GM23248 (cell line): Measurements from ENCODE around the gene ZNF438. TPM values are rescaled to one million over a fixed set of nuclear protein-coding genes. Genes with fewer than 3 reads are reported as not detected.

ENCODE experiments used
- DNase-seq: peaks from one replicate; pipeline ENCODE4 v3.0.0-alpha.2; 2015
- H2AFZ ChIP-seq: fragments of 200-600 bp; sonication (generic); 2 replicates; pipeline ENCODE4 v1.6.1; 2016; ENCODE audit warnings: antibody characterized with exemption
- H3F3A ChIP-seq: fragments of 200-600 bp; sonication (generic); 2 replicates; pipeline ENCODE4 v1.6.1; 2016; ENCODE audit warnings: mild to moderate bottlenecking, antibody characterized with exemption, mixed run types; ENCODE audit not compliant: insufficient read depth
- H3K27ac ChIP-seq: fragments of 200-600 bp; sonication (generic); 2 replicates; pipeline ENCODE4 v1.5.1; 2016; ENCODE audit warnings: mild to moderate bottlenecking
- H3K27me3 ChIP-seq: fragments of 200-600 bp; sonication (generic); replicated peaks from 2 replicates; pipeline ENCODE4 v1.6.1; 2016; ENCODE audit warnings: mild to moderate bottlenecking; ENCODE audit not compliant: insufficient read depth
- H3K36me3 ChIP-seq: fragments of 200-600 bp; sonication (generic); 2 replicates; pipeline ENCODE4 v1.6.1; 2016; ENCODE audit warnings: low read depth, mild to moderate bottlenecking
- H3K4me1 ChIP-seq: fragments of 200-600 bp; sonication (generic); 2 replicates; pipeline ENCODE4 v1.6.1; 2016; ENCODE audit warnings: mild to moderate bottlenecking; ENCODE audit not compliant: insufficient read depth
- H3K4me2 ChIP-seq: fragments of 200-600 bp; sonication (generic); one replicate; pipeline ENCODE4 v1.6.1; 2016; ENCODE audit warnings: mild to moderate bottlenecking; ENCODE audit not compliant: unreplicated experiment
- H3K4me3 ChIP-seq: fragments of 200-600 bp; sonication (generic); 2 replicates; pipeline ENCODE4 v1.5.1; 2016; ENCODE audit warnings: mild to moderate bottlenecking
- H3K79me2 ChIP-seq: fragments of 200-600 bp; sonication (generic); 2 replicates; pipeline ENCODE4 v1.6.1; 2016; ENCODE audit warnings: mild to moderate bottlenecking; ENCODE audit not compliant: insufficient read depth
- H3K9ac ChIP-seq: fragments of 200-600 bp; sonication (generic); 2 replicates; pipeline ENCODE4 v1.6.1; 2016; ENCODE audit warnings: mild to moderate bottlenecking
- H3K9me2 ChIP-seq: fragments of 200-600 bp; sonication (generic); 2 replicates; pipeline ENCODE4 v1.6.1; 2016; ENCODE audit warnings: mixed run types, mild to moderate bottlenecking, moderate library complexity; ENCODE audit not compliant: insufficient read depth
- H3K9me3 ChIP-seq: fragments of 200-600 bp; sonication (generic); one replicate; pipeline ENCODE4 v1.6.1; 2017; ENCODE audit warnings: low read depth
- H4K20me1 ChIP-seq: fragments of 200-600 bp; sonication (generic); 2 replicates; pipeline ENCODE4 v1.6.0; 2016; ENCODE audit not compliant: insufficient read depth
- EZH2 ChIP-seq: fragments of 200-600 bp; sonication (generic); IDR thresholded peaks from 2 replicates; pipeline ENCODE4 v1.6.1; 2018; ENCODE audit warnings: antibody characterized with exemption, mild to moderate bottlenecking; ENCODE audit not compliant: insufficient read depth, poor library complexity, severe bottlenecking
- EZH2phosphoT487 ChIP-seq: fragments of 200-600 bp; sonication (generic); IDR thresholded peaks from 2 replicates; pipeline ENCODE4 v1.6.1; 2018; ENCODE audit warnings: antibody characterized with exemption, moderate library complexity, mild to moderate bottlenecking, low read depth; ENCODE audit not compliant: insufficient read depth
- WGBS, 2 experiments: methylation state at CpG; one replicate each; pipeline ENCODE4 v1.1.6; 2015 to 2017; ENCODE audit warnings: low lambda C conversion rate in 2 of 2, low coverage in 1 of 2; ENCODE audit errors: missing lambda C conversion rate in 2 of 2; 5-methylcytosine and 5-hydroxymethylcytosine counted together
- in situ Hi-C: fragments of 300-500 bp; cut with MboI; formaldehyde crosslinking; loops from 2 replicates; pipeline ENCODE4 v1.15.0; 2020
- polyA plus RNA-seq: library from polyadenylated mRNA; unstranded; fragments of >200 nt; fragmentation: Nextera tagmentation; extraction: Ambion mirVana; gene quantifications from 2 replicates; pipeline ENCODE4 v1.2.1, GENCODE V29; 2016
- total RNA-seq: library from RNA; depleted of rRNA; stranded (reverse); fragments of >200 nt; shearing (Covaris generic); gene quantifications from 2 replicates; pipeline ENCODE4 v1.2.3, GENCODE V29; 2014

ZNF438 gene
- total and polyA plus RNA-seq, 2 experiments from 2014 or later, result 2.9 to 4.1 TPM

DNA sequence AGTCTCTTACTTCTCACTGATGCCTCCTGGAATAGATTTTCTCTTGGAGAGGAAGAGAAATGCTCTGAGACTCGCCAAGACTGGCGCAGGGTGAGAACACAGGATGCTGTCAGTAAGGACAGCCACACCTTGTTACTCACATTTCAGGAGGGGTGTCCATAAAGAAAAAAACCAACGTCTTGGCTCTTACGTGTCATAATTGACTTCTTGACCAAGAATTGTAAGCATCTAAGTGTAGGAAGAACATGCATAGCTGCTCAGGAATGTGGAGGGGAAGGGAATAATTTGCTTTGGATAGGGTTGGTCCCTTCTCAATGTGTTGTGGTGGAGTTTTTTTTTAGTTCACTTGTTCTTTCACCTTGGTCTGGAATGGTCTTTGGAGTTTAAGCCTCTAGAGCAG is 43.8 kb upstream of the ZNF438 start:
- Histone ChIP-seq H3K36me3 (no peaks in the 10 kb centered on the region), H3K4me3 (no peak overlapping the region), H3K4me1 (peaks cover 44% of the 10 kb centered on the region), H3K27ac (peak overlapping the region; percentile 74), H4K20me1 (no peaks in the 10 kb centered on the region), H3K27me3 (no peaks in the 10 kb centered on the region), H3K79me2 (no peaks in the 10 kb centered on the region), H3K9ac (peak overlapping the region; percentile 14; the same call in 1 of the 2 replicates), H3K9me2 (no peaks in the 10 kb centered on the region; the same call in 1 of the 2 replicates), H2AFZ (0 out of 2 replicates have a peak overlapping the region, but pooled peaks have one; percentile 19), H3K9me3 (no peaks in the 10 kb centered on the region), H3K4me2 (peak overlapping the region; percentile 55), H3F3A (peaks cover 37% of the 10 kb centered on the region)
- TF ChIP-seq EZH2phosphoT487, result 0 out of 2 replicates have a peak, but pooled peaks have one; percentile 36
- TF ChIP-seq EZH2, result no peak
- 1 to 2% methylated on average over 4 of the region's 4 CpGs for WGBS, 2 experiments
- peak; percentile 93 for DNase-seq
- in situ Hi-C loops, result no loop called here

DNA sequence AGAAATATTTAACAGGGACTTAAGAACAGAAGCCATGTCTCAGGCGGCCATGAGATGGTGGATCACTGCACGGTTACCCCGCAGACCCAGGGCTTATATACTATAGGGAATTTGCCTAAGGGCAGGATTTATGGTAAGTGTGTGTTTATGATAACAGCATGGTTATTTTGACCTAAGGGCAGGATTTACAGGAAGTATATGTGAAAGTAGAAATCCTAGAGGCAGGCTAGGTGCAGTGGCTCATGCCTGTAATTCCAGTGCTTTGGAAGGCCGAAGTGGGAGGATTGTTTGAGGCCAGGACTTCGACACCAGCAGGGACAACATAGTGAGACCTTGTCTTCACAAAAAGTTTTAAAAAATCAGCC is 43.0 kb upstream of the ZNF438 start:
- Histone ChIP-seq H2AFZ (no peak overlapping the region), H3K9me2 (no peaks in the 10 kb centered on the region; the same call in 1 of the 2 replicates), H3K36me3 (no peaks in the 10 kb centered on the region), H3F3A (peaks cover 37% of the 10 kb centered on the region), H3K27me3 (no peaks in the 10 kb centered on the region), H3K9me3 (no peaks in the 10 kb centered on the region), H3K4me1 (peaks cover 44% of the 10 kb centered on the region), H4K20me1 (no peaks in the 10 kb centered on the region), H3K4me3 (no peak overlapping the region; the same call in 1 of the 2 replicates), H3K27ac (peak overlapping the region; percentile 74), H3K4me2 (no peak overlapping the region), H3K9ac (peak overlapping the region; percentile 14; the same call in 1 of the 2 replicates), H3K79me2 (no peaks in the 10 kb centered on the region)
- WGBS, 2 experiments, result 77 to 80% methylated on average over 5 of the region's 5 CpGs
- no peak for TF ChIP-seq EZH2phosphoT487
- no peak for TF ChIP-seq EZH2
- DNase-seq, result no peak
- in situ Hi-C loops, result no loop called here

DNA sequence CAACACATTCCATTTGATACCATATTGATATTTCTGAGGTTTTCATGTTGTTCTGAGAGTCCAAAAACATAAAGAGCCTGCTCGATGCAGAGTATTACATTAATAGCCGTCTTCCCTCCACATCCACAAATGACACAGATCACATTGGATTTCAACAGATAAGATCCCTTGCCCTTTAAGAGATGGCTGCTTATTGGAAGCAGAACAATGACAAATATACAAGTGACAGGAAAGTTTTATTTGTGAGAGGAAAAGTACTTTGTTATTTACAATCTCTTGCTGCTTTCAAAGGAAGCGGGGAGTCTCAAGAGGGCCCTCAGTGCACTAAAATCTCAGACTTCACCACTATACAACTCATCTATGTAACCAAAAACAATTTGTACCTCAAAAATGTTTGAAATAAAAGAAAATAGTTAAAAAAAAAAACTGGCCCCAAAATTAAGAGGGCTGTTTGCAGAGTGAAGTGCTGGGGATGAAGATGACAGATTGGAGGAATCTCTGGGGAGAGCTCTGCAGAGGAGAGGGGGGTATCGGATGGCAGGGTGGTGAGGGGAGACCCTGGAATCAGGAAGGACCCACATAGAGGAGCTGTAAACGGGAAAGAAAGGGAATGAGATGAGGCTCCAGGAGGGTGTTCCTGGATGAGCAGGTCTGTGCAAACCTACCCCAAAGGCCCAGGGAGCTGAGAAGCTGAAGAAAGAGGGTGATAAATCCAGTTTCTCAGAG is 42.5 kb upstream of the ZNF438 start:
- no peaks in the 10 kb centered on the region; the same call in 1 of the 2 replicates for H3K9me2 ChIP-seq
- H3K36me3 ChIP-seq, result no peaks in the 10 kb centered on the region
- H4K20me1 ChIP-seq, result no peaks in the 10 kb centered on the region
- in situ Hi-C loops, result no loop called here
- peaks cover 37% of the 10 kb centered on the region for H3F3A ChIP-seq
- H3K4me2 ChIP-seq, result no peak overlapping the region
- H3K27me3 ChIP-seq, result no peaks in the 10 kb centered on the region
- no peak overlapping the region; the same call in 1 of the 2 replicates for H2AFZ ChIP-seq
- no peaks in the 10 kb centered on the region for H3K79me2 ChIP-seq
- no peak overlapping the region for H3K9ac ChIP-seq
- 95 to 97% methylated on average over 5 of the region's 5 CpGs for WGBS, 2 experiments
- H3K27ac ChIP-seq, result peak overlapping the region; percentile 74; the same call in 1 of the 2 replicates
- DNase-seq, result no peak
- H3K9me3 ChIP-seq, result no peaks in the 10 kb centered on the region
- H3K4me3 ChIP-seq, result no peak overlapping the region
- no peak for TF ChIP-seq EZH2phosphoT487
- TF ChIP-seq EZH2, result no peak
- peaks cover 44% of the 10 kb centered on the region for H3K4me1 ChIP-seq

DNA sequence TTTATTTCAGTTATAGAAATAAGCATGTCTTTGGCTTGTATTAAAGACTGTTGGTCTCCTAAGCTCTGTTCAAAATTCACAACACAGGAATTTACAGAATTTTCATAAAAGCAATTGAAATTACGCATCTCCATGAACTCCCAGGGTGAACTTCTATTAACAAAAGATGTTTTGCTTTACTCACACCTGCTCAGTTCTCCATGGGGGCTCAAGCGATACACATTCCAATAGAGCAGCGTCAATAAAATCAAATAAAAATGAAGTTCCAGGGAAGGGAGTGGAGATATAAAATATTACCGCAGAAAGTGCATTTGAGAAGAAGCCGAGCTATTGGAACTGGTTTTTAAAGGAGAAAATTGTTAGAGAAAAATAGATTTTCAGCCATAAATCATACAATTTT is 41.5 kb upstream of the ZNF438 start:
- no peak for DNase-seq
- Histone ChIP-seq H3K4me3 (no peak overlapping the region), H3K36me3 (no peaks in the 10 kb centered on the region), H4K20me1 (no peaks in the 10 kb centered on the region), H3K4me1 (peaks cover 44% of the 10 kb centered on the region), H3K27me3 (no peaks in the 10 kb centered on the region), H3K9ac (no peak overlapping the region), H3K9me2 (no peaks in the 10 kb centered on the region; the same call in 1 of the 2 replicates), H3K9me3 (no peaks in the 10 kb centered on the region), H3F3A (peaks cover 37% of the 10 kb centered on the region), H2AFZ (no peak overlapping the region), H3K79me2 (no peaks in the 10 kb centered on the region), H3K27ac (no peak overlapping the region), H3K4me2 (no peak overlapping the region)
- in situ Hi-C loops, result no loop called here
- WGBS, 2 experiments, result 97 to 98% methylated on average over 5 of the region's 5 CpGs
- TF ChIP-seq EZH2 (no peak), EZH2phosphoT487 (no peak)
